ENCODE data around the gene ACSL5.
"Not testable (repeated sequence)": the region's sequence is repeated elsewhere in the genome, so short reads cannot be mapped to it uniquely, and the experiment has no call there.

ACSL5 gene

DNA sequence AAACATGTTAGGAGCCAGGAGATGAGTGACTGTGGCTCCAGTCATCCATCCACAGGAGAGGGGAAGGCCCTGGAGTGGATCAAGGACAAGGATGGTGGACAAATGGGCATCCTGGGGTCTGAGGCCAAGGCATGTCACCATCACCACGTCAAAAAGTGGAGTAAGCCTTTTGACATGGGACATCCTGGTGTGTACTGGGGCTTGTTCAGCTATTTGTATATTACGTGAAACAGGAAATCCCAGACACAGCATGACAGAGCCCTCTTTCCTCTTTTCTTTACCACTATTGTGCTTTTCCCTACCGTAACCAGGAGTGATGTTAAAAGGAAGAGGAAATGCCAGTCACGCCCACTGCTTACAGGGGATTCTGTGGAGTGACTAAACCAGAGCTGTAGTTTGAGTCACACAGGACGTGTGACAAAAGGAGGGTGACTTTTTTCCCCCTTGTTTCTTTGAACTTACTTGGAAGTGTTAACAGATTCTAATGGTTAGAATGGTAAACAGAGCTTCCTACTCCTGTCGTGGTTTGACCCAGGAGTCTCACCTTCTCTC, 15.4 kb downstream of the ACSL5 start:
- Histone ChIP-seq H3K9me3 (ENCODE audit: low read length) (no peaks in the 10 kb centered on the region), H3K36me3 (ENCODE audit: insufficient read depth, low read length) (no peaks in the 10 kb centered on the region), H3K27me3 (ENCODE audit: insufficient read depth, low read length) (no peaks in the 10 kb centered on the region), H2AFZ (ENCODE audit: low read depth, low read length) (no peak overlapping the region), H3K4me1 (ENCODE audit: insufficient read depth, low read length) (peaks cover 3% of the 10 kb centered on the region), H3K4me3 (ENCODE audit: low read length) (no peak overlapping the region)

- H3K4me1 ChIP-seq (ENCODE audit: insufficient read depth, low read length) = peaks cover 3% of the 10 kb centered on the region
- no peaks in the 10 kb centered on the region for H3K27me3 ChIP-seq (ENCODE audit: insufficient read depth, low read length)
- no peaks in the 10 kb centered on the region for H3K9me3 ChIP-seq (ENCODE audit: low read length)
- H3K4me3 ChIP-seq (ENCODE audit: low read length) = no peak overlapping the region
- H3K36me3 ChIP-seq (ENCODE audit: insufficient read depth, low read length) = no peaks in the 10 kb centered on the region
- H2AFZ ChIP-seq (ENCODE audit: low read depth, low read length) = no peak overlapping the region
These were observed 16.3 kb downstream of the ACSL5 start for GRCh38 chr10:112390125-112390703.

DNA sequence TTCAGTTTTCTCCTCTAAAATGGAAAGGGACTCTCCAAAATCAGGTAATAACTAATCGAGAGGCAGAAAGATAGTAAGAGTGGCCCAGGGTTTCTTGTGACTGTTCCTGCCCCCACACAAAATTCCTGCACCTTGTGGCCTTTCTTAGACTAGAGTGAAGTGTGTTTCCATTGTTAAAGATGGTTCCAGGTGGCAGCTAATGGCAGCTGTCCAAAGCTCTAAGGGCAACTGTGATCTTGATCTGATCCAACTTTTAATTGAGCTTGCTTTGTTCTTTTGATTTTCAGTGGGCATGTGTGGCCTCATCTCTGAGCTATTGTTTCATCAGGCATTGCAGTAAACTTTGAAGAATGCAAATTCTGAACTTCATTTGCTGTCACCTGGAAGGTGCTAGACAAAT, 19.4 kb downstream of the ACSL5 start:
- H3K27me3 ChIP-seq (ENCODE audit: insufficient read depth, low read length) = no peaks in the 10 kb centered on the region
- no peaks in the 10 kb centered on the region for H3K36me3 ChIP-seq (ENCODE audit: insufficient read depth, low read length)
- H2AFZ ChIP-seq (ENCODE audit: low read depth, low read length) = no peak overlapping the region
- H3K4me3 ChIP-seq (ENCODE audit: low read length) = no peak overlapping the region
- no peaks in the 10 kb centered on the region for H3K9me3 ChIP-seq (ENCODE audit: low read length)
- H3K4me1 ChIP-seq (ENCODE audit: insufficient read depth, low read length) = peaks cover 3% of the 10 kb centered on the region

DNA sequence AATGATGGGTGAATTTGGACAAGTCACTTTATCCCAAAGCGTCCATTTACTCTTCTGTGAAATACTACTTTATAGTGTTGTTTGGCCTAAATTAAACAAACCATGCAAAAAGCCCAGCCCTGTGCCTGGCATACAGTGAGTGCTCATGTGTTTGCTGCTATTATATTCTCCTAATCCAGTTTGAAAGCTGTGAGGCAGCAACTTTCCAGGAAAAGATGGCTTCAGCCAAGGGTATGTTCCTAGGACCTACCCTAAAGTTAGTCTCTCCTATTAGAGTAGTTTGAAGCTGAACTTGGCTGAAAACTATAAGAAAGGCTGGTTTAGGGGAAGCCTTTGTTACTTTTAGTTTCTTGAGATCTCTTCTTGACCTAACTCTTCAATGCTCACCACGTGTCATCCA, 19.9 kb downstream of the ACSL5 start:
- Histone ChIP-seq H3K27me3 (ENCODE audit: insufficient read depth, low read length) (no peaks in the 10 kb centered on the region), H2AFZ (ENCODE audit: low read depth, low read length) (no peak overlapping the region), H3K4me3 (ENCODE audit: low read length) (no peak overlapping the region), H3K36me3 (ENCODE audit: insufficient read depth, low read length) (no peaks in the 10 kb centered on the region), H3K4me1 (ENCODE audit: insufficient read depth, low read length) (peaks cover 3% of the 10 kb centered on the region), H3K9me3 (ENCODE audit: low read length) (no peaks in the 10 kb centered on the region)

DNA sequence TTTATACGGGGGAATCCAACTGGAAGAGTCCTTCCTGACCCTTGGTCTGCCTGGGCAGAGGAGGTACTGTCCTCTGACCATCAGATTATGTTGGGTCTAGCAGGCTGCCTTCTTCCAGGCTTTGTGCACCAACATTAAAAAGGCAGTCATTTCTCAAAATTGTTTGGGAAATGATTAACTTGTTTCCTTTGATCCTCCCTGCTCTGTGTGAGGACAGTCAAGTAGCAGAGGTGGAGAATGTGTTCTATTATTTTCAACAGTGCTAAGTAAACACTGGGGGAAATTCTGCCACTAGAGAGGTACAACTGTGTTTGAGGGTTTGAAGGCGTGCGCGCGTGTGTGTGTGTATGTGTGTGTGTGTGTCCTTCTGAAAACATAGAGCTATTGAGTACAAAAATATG, 20.6 kb downstream of the ACSL5 start:
- H3K9me3 ChIP-seq (ENCODE audit: low read length) = no peaks in the 10 kb centered on the region
- H3K27me3 ChIP-seq (ENCODE audit: insufficient read depth, low read length) = no peaks in the 10 kb centered on the region
- no peak overlapping the region for H3K4me3 ChIP-seq (ENCODE audit: low read length)
- H3K4me1 ChIP-seq (ENCODE audit: insufficient read depth, low read length) = peaks cover under 1% of the 10 kb centered on the region
- H3K36me3 ChIP-seq (ENCODE audit: insufficient read depth, low read length) = no peaks in the 10 kb centered on the region
- H2AFZ ChIP-seq (ENCODE audit: low read depth, low read length) = no peak overlapping the region

DNA sequence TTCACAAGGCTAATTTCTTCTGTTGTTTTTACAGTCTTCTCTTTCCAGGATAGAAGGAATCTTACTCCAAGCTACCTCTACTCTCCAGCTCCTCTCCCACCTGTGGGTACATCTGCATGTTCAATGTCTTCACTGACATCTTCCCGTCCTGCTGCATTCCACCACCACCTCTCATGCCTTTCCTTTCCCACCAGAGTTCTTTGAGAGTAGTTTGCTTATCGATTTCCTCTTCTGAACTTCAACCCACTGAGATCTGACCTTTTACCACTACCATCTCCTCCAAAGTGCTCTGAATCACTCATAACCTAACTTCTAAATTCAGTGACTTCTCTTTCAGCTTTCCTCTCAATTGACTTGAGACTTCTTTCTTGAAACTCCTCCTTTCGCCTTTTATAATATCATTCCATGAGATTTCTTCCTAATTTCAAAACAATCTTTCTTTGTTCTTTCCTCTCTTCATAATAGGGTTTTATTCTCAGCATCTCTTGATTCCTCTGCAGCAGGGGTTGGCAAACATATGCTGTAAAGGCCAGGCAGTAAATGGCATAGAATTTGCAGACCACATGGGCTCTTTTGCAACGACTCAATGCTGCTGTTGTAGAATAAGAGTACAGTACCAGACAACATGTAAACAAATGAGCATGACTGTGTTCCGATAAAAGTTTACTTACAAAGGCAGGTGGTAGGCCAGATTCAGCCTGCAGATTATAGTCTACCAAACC, 22.1 kb downstream of the ACSL5 start:
- H3K36me3 ChIP-seq (ENCODE audit: insufficient read depth, low read length) = no peaks in the 10 kb centered on the region
- H2AFZ ChIP-seq (ENCODE audit: low read depth, low read length) = no peak overlapping the region
- H3K27me3 ChIP-seq (ENCODE audit: insufficient read depth, low read length) = no peaks in the 10 kb centered on the region
- H3K4me1 ChIP-seq (ENCODE audit: insufficient read depth, low read length) = no peaks in the 10 kb centered on the region
- no peak overlapping the region for H3K4me3 ChIP-seq (ENCODE audit: low read length)
- H3K9me3 ChIP-seq (ENCODE audit: low read length) = no peaks in the 10 kb centered on the region

GRCh38 chr10:112397592-112397991, 23.7 kb downstream of the ACSL5 start:
- Histone ChIP-seq H3K4me3 (ENCODE audit: low read length) (no peak overlapping the region), H2AFZ (ENCODE audit: low read depth, low read length) (no peak overlapping the region), H3K9me3 (ENCODE audit: low read length) (no peaks in the 10 kb centered on the region), H3K27me3 (ENCODE audit: insufficient read depth, low read length) (no peaks in the 10 kb centered on the region), H3K4me1 (ENCODE audit: insufficient read depth, low read length) (no peaks in the 10 kb centered on the region), H3K36me3 (ENCODE audit: insufficient read depth, low read length) (no peaks in the 10 kb centered on the region)

DNA sequence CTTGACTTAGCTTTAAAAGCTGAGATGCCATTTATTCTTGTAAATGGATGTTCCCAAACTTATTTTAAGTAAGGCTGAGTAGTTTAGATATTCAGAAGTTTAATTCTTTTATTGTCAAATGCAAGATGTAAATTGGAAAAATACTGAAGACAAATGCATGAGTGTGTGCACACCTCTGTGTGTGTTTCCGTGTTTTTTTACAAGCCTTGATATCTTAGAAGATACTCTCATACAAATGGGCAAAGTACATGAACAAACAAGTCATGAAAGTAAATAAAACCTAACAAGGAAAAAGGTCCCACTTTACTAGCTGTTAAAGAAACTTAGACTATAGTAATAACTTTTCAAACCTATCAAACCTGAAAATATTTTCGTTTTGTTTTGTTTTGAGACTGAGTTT, 29.0 kb downstream of the ACSL5 start:
- H3K4me3 ChIP-seq (ENCODE audit: low read length) = no peak overlapping the region
- no peaks in the 10 kb centered on the region for H3K27me3 ChIP-seq (ENCODE audit: insufficient read depth, low read length)
- H3K36me3 ChIP-seq (ENCODE audit: insufficient read depth, low read length) = no peaks in the 10 kb centered on the region
- H3K4me1 ChIP-seq (ENCODE audit: insufficient read depth, low read length) = no peaks in the 10 kb centered on the region
- no peak overlapping the region for H2AFZ ChIP-seq (ENCODE audit: low read depth, low read length)
- H3K9me3 ChIP-seq (ENCODE audit: low read length) = no peaks in the 10 kb centered on the region

- H2AFZ ChIP-seq (ENCODE audit: low read depth, low read length) = no peak overlapping the region
- H3K9me3 ChIP-seq (ENCODE audit: low read length) = no peaks in the 10 kb centered on the region
- no peaks in the 10 kb centered on the region for H3K27me3 ChIP-seq (ENCODE audit: insufficient read depth, low read length)
- H3K4me1 ChIP-seq (ENCODE audit: insufficient read depth, low read length) = no peaks in the 10 kb centered on the region
- H3K4me3 ChIP-seq (ENCODE audit: low read length) = no peak overlapping the region
- no peaks in the 10 kb centered on the region for H3K36me3 ChIP-seq (ENCODE audit: insufficient read depth, low read length)
These were observed 30.7 kb downstream of the ACSL5 start for GRCh38 chr10:112404617-112405016.

- not testable (repeated sequence) for H3K4me1 ChIP-seq (ENCODE audit: insufficient read depth, low read length); H3K9me3 ChIP-seq (ENCODE audit: low read length); H2AFZ ChIP-seq (ENCODE audit: low read depth, low read length); H3K4me3 ChIP-seq (ENCODE audit: low read length); H3K27me3 ChIP-seq (ENCODE audit: insufficient read depth, low read length); H3K36me3 ChIP-seq (ENCODE audit: insufficient read depth, low read length)
These were observed 32.9 kb downstream of the ACSL5 start for GRCh38 chr10:112406806-112407205.

GRCh38 chr10:112407696-112408095, 33.8 kb downstream of the ACSL5 start:
- Histone ChIP-seq H2AFZ (ENCODE audit: low read depth, low read length) (no peak overlapping the region), H3K4me1 (ENCODE audit: insufficient read depth, low read length) (no peaks in the 10 kb centered on the region), H3K9me3 (ENCODE audit: low read length) (no peaks in the 10 kb centered on the region), H3K4me3 (ENCODE audit: low read length) (no peak overlapping the region), H3K27me3 (ENCODE audit: insufficient read depth, low read length) (no peaks in the 10 kb centered on the region), H3K36me3 (ENCODE audit: insufficient read depth, low read length) (no peaks in the 10 kb centered on the region)

- no peaks in the 10 kb centered on the region for H3K36me3 ChIP-seq (ENCODE audit: insufficient read depth, low read length)
- no peak overlapping the region for H3K4me3 ChIP-seq (ENCODE audit: low read length)
- H3K9me3 ChIP-seq (ENCODE audit: low read length) = no peaks in the 10 kb centered on the region
- H3K27me3 ChIP-seq (ENCODE audit: insufficient read depth, low read length) = no peaks in the 10 kb centered on the region
- no peaks in the 10 kb centered on the region for H3K4me1 ChIP-seq (ENCODE audit: insufficient read depth, low read length)
- H2AFZ ChIP-seq (ENCODE audit: low read depth, low read length) = no peak overlapping the region
These were observed 35.4 kb downstream of the ACSL5 start for GRCh38 chr10:112409299-112409698.

DNA sequence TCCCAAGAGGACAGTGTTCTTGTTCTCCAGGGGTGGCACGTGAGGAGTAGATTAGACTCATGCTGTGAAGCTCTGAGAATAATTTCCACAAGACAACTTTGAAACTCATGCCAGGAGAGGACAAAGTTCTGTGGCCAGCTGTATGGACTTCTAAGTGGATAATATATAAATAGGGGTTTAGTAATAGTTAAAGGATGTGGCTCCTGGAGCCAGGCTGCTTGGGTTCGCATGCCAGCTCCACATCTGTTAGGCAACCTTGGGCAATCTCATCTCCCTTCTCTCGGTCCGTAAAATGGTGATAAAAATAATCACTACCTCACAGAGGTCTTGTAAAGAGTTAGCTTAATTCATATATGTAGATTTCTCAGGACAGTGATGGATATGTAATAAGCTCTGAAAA, 35.8 kb downstream of the ACSL5 start:
- H3K36me3 ChIP-seq (ENCODE audit: insufficient read depth, low read length) = no peaks in the 10 kb centered on the region
- H3K4me3 ChIP-seq (ENCODE audit: low read length) = no peak overlapping the region
- no peak overlapping the region for H2AFZ ChIP-seq (ENCODE audit: low read depth, low read length)
- H3K9me3 ChIP-seq (ENCODE audit: low read length) = no peaks in the 10 kb centered on the region
- H3K4me1 ChIP-seq (ENCODE audit: insufficient read depth, low read length) = no peaks in the 10 kb centered on the region
- no peaks in the 10 kb centered on the region for H3K27me3 ChIP-seq (ENCODE audit: insufficient read depth, low read length)

- Histone ChIP-seq H2AFZ (ENCODE audit: low read depth, low read length) (no peak overlapping the region), H3K4me3 (ENCODE audit: low read length) (no peak overlapping the region), H3K4me1 (ENCODE audit: insufficient read depth, low read length) (no peaks in the 10 kb centered on the region), H3K9me3 (ENCODE audit: low read length) (no peaks in the 10 kb centered on the region), H3K36me3 (ENCODE audit: insufficient read depth, low read length) (no peaks in the 10 kb centered on the region), H3K27me3 (ENCODE audit: insufficient read depth, low read length) (no peaks in the 10 kb centered on the region)
These were observed 38.8 kb downstream of the ACSL5 start for GRCh38 chr10:112412696-112413095.

Data from neuron (in vitro differentiated cells).